D341Med (cell line): ENCODE results near the gene MPP2.
A peak's percentile ranks its signal among the peaks of the same experiment; 100 is the strongest.
"Not testable (repeated sequence)": the region's sequence is repeated elsewhere in the genome, so short reads cannot be mapped to it uniquely, and the experiment has no call there.

Source experiments
- DNase-seq: peaks from one replicate; pipeline ENCODE4 v3.0.0; 2012; ENCODE audit warnings: low spot score

The MPP2 gene

GRCh38 chr17:43875476-43876147, 31.7 kb downstream of the MPP2 start:
- DNase-seq, result no peak

GRCh38 chr17:43874293-43874692, 33.0 kb downstream of the MPP2 start:
- no peak for DNase-seq

DNA sequence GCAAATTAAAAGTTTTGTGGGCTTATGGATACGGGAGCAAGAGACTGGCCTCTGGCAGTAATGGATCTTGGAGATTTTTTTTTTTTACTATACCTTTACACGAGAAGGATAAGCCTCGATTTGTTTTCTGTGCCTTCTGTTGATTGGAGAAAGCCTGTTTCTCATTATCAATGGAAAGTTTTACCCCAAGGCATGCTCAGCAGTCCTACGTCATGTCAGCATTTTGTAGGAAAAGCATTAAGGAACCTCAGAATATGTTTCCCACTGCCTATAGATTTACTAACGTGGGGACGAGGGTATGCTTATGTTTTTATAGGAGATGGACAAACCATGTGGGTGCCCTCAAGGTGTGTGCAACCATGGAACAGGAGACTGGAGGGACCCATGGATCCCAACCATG, 33.5 kb downstream of the MPP2 start:
- DNase-seq, result no peak

- DNase-seq, result peak; percentile 53
Observed at GRCh38 chr17:43873091-43873490, 34.2 kb downstream of the MPP2 start.

DNA sequence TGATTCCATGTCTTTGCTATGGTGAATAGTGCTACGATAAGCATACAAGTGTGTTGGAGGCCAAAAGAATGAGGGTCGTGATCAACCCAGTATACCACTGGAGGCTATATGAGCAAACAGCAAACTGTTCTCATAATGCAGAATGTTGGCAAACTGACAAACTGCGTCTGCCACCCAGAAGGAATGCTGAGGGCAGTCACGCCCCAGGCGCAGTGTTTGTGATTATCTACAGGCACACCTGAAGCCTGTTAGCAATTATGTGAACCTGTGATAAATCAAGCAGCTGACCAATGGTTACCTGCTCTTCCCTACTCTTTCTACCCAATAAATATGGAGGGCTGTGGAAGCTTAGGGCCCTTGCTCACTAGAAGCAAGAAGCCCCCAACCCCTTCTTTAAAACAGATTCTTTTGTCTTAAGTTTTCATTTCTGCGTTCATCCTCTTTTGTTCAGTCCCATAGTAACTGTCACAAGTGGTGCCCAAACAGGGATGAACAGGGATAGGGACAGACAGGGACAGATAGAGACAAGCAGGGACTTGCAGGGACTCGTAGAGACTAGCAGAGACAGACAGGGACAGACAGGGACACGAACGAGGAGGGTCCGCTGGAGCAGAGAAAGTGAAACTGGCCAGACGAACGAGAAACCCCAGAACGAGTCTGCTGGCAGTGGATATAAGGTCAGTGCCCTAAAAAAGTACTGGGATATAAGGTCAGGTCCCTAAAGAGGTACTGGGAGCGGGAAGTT, 35.2 kb downstream of the MPP2 start:
- no peak for DNase-seq

- DNase-seq, result not testable (repeated sequence)
Observed at GRCh38 chr17:43869031-43869430, 38.3 kb downstream of the MPP2 start.

- DNase-seq, result no peak
Observed at GRCh38 chr17:43868226-43868994, 38.9 kb downstream of the MPP2 start.

DNA sequence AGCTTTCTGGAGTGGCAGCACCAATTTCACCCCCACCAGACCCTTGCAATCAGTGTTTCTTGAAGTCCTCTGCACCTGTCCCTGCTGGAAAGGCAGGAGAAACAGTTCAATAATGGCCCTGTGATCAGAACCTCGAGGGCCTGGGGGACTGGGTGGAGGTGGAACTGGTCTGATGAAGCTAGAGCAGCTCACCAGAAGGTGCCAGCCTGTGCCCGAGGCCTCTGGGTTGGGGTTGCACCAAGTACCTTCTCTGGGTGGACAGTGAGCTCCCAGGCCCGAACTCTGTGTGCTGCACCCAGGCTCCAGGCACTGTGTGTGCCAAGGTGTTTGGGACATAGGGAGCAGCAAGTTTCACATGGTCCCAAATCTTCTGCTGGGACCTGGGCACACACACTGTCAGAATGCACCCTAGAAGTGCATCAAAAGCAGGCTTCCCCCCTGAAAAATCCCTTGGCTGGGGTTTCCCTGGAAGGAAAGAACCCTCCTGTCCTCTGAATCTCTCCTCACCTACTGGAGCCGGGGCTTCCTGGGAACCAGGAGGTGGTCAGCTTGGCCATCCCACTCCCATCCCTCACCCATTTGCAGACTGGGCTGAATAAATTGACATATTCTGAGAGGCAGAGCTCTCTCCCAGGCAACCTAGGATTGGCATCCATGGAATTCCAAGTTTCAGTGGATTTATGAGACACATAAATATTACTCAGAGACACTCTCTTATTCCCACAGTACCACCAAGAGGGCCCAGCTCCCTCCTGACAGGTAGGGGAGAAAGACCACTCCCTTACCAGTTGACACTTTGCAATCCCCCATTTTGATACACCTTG, 43.0 kb downstream of the MPP2 start:
- DNase-seq, result no peak

- no peak for DNase-seq
Observed at GRCh38 chr17:43861960-43862359, 45.4 kb downstream of the MPP2 start.

- DNase-seq, result no peak
Observed at GRCh38 chr17:43860927-43861622, 46.3 kb downstream of the MPP2 start.

GRCh38 chr17:43860077-43860725, 47.1 kb downstream of the MPP2 start:
- no peak for DNase-seq

DNA sequence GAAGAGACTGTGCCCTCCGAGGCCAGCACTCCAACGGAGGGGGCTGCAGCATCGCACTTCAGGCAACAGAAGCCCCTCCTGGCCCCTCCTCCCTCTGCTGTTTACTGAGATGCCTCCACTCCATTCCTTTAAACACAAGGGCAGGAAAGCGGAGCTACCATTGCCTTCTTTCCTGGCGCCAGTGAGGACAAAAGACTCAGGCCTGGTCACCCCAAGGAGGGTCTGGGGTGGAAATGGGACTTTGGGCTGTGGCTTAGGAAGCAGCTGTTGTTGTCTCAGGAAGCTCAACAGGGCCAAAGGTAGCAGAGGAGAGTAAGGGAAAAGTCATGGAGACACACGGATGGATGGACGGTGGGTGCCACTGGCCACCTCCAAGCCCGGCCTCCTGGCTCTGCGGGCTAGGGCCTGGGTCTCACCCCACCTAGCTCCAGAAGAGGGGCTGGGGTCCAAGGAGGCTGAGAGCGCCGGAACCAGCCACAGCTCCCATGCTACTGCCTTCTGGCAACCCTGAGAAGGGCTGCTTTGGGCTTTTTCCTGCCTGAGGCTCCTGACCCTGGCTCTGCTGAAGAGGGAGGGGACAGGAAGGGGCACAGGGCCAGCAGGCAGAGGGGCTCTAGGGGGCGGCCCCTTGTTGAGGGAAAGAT, 49.3 kb downstream of the MPP2 start:
- peak; percentile 32 for DNase-seq

- DNase-seq, result peak; percentile 35
Observed at GRCh38 chr17:43857141-43857540, 50.2 kb downstream of the MPP2 start.

- DNase-seq, result peak; percentile 80
Observed at GRCh38 chr17:43856141-43856540, 51.2 kb downstream of the MPP2 start.

DNA sequence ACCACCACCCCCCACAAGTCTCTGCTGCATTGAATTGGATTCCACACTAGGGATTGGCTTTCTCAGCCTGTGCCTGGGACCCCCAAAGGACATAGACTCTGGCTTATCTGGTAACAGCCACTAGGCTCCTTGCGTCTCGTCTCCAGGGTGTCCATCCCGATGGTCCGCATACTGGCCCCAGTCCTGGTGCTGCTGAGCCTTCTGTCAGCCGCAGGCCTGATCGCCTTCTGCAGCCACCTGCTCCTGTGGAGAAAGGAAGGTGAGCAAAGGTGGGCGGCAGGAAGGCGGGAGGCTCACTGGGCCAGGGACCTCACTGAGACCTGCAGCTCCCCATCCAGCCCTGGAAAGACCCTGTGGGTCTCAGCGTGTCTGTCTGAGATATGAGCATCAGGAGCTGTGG, 52.3 kb downstream of the MPP2 start:
- DNase-seq, result peak; percentile 30

GRCh38 chr17:43854498-43854897, 52.8 kb downstream of the MPP2 start:
- peak; percentile 25 for DNase-seq

- DNase-seq, result peak; percentile 30
Observed at GRCh38 chr17:43853546-43853945, 53.8 kb downstream of the MPP2 start.

GRCh38 chr17:43852571-43852970, 54.8 kb downstream of the MPP2 start:
- DNase-seq, result no peak

DNA sequence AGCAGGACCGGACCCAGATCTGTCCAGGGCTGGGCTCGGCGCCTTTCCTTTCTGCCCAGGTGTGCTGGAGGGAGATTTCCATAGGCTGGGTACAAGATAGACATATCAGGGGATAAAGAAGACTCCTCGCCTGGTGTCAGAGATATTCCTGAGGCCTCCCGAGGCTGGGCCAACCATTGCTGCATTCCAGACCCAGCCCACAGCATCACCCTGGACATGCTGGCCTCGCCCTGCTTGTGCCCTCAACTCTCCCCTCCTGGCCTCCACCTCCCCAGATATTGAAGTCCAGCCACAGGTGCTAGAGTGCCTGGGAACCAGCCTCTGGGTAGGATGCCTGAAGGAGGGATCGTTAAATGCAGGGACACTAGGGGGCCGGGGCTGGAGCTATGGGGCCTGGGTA, 58.2 kb downstream of the MPP2 start:
- no peak for DNase-seq

DNA sequence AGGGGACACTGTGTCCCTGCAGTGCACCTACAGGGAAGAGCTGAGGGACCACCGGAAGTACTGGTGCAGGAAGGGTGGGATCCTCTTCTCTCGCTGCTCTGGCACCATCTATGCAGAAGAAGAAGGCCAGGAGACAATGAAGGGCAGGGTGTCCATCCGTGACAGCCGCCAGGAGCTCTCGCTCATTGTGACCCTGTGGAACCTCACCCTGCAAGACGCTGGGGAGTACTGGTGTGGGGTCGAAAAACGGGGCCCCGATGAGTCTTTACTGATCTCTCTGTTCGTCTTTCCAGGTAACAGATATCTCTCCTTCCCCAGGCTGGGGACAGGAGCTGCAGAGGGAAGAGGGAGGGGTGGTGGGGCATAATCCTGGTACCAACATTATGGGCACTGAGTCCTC, 58.7 kb downstream of the MPP2 start:
- no peak for DNase-seq
